Stimulated activated naive B cell treated with anti-CD40 and anti-IgM and Interleukin-4, amounts not matched to agents 10 μg/mL and 1 μg/mL and 100 μg/mL, for 72 hours (primary cell): Measurements from ENCODE around the gene COL5A1.
A peak's percentile ranks its signal among the peaks of the same experiment; 100 is the strongest.
"Not testable (repeated sequence)": the region's sequence is repeated elsewhere in the genome, so short reads cannot be mapped to it uniquely, and the experiment has no call there.

ENCODE experiments used
- ATAC-seq, 2 donors: fragments of 150-1000 bp; cut with Tn5 transposase; replicated peaks; 2 replicates each; pipeline ENCODE4 v1.10.0; 2021; ENCODE audit warnings: moderate library complexity in 1 of 2
- DNase-seq: peaks from one replicate; pipeline ENCODE4 v3.0.0; 2021
- H3K27ac Mint-ChIP-seq: one replicate; pipeline ENCODE4 v1.8.0; 2022; ENCODE audit warnings: mild to moderate bottlenecking, mixed read lengths
- H3K27me3 Mint-ChIP-seq, 2 donors: one replicate each; pipeline ENCODE4 v1.8.0; 2022; ENCODE audit warnings: mixed read lengths in 2 of 2
- H3K36me3 Mint-ChIP-seq, 2 donors: one replicate each; pipeline ENCODE4 v1.8.0; 2022; ENCODE audit warnings: mixed read lengths in 2 of 2, mild to moderate bottlenecking in 1 of 2
- H3K4me1 Mint-ChIP-seq, 2 donors: one replicate each; pipeline ENCODE4 v1.8.0; 2022; ENCODE audit warnings: mixed read lengths in 2 of 2, mild to moderate bottlenecking in 1 of 2
- H3K4me3 Mint-ChIP-seq, 2 donors: one replicate each; pipeline ENCODE4 v1.8.0; 2022; ENCODE audit warnings: mild to moderate bottlenecking in 2 of 2, mixed read lengths in 2 of 2, moderate library complexity in 1 of 2
- H3K9me3 Mint-ChIP-seq, 2 donors: one replicate each; pipeline ENCODE4 v1.8.0; 2022; ENCODE audit warnings: mixed read lengths in 2 of 2, mild to moderate bottlenecking in 1 of 2

The COL5A1 gene

DNA sequence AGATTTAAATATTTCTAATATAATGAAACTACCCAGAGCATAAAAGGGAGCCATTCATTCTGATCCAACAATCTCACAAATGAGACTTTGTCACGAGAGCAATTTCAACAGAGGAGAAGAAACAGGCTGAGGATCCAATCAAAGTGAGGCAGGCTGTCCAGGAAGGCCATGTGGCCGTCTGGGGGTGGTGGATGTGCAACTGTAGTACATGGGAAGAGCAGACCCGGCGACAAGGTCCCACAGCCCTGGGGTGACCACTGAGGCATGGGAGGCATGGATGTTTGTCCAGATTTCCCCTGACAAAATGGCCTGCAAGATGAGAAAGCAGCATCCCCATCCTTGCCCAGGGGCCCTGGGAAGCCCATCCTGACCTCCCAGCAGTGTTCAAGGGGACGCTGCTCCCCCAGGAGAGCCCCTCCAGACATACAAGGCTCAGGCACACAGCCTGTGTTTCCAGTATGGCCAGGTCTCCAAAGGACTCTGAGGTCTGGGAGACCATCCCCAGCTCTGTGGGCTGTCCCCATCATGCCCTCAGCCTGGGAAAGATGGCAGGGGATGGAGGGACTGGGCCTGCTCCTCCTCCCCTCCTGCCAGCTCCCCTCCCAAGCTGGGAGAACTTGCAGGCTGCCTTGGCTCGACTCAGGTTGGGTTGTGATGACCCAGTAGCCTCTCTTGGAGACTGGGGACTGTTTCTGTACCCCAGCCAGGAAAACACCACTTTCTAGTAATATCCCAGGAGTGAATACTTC, 211.5 kb downstream of the COL5A1 start:
- ATAC-seq: no peak
- Mint-ChIP-seq H3K27me3 (peaks cover 19 to 22% of the 10 kb centered on the region in 2 donors), H3K9me3 (peaks cover 4 to 8% of the 10 kb centered on the region in 2 donors), H3K4me3 (no peak overlapping the region), H3K4me1 (peaks cover 8 to 12% of the 10 kb centered on the region in 2 donors), H3K27ac (no peak overlapping the region), H3K36me3 (peaks cover 0 to 6% of the 10 kb centered on the region in 2 donors)
- DNase-seq: no peak

DNA sequence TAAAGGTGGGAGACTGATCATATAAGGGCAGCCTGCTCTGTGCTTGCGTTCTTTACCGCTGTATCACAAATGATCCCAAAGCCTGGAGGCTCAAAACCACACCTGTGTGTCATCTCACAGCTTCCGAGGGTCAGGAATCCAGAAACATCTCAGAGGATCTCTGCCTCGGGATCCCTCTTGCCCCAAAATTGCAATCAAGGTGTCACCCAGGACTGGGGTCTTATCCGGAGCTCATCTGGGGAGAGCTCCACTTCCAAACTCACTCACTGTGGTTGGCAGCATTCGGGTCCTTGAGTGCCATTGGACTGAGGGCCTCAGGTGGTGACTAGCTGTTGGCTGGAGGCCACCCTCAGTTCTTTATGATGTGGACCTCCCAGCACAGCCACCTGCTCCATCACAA, 212.3 kb downstream of the COL5A1 start:
- ATAC-seq (no peak), DNase-seq (no peak)
- Mint-ChIP-seq H3K9me3 (peaks cover 4 to 9% of the 10 kb centered on the region in 2 donors), H3K27me3 (peaks cover 19 to 22% of the 10 kb centered on the region in 2 donors), H3K36me3 (peaks cover 0 to 6% of the 10 kb centered on the region in 2 donors), H3K27ac (no peak overlapping the region), H3K4me3 (no peak overlapping the region), H3K4me1 (peaks cover 16 to 20% of the 10 kb centered on the region in 2 donors)

DNA sequence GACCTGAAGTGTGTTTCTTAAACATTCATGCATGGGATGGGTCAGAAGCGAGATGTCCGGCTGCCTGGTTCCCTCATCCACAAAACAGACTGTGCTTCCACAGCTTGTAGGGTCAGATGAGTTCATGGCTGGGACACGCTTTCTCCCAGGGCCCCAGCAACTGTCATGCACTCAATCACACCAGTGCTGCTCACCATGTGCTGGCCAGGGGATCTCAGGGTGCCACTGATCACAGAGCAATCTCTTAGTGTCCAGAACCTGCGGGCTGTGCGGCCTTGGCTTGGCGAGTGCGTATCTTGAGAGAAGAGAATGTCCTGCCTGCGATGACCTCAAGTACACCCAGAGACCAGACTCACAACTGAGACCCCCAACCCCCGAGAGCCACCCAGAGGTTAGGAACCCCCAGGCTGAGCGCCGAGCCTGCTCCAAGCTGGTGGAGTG, 213.0 kb downstream of the COL5A1 start:
- Mint-ChIP-seq H3K9me3 (peaks cover 4 to 11% of the 10 kb centered on the region in 2 donors), H3K4me3 (no peak overlapping the region), H3K36me3 (peaks cover 0 to 6% of the 10 kb centered on the region in 2 donors), H3K27me3 (peaks cover 19 to 22% of the 10 kb centered on the region in 2 donors), H3K27ac (no peak overlapping the region), H3K4me1 (peaks cover 17 to 21% of the 10 kb centered on the region in 2 donors)
- no peak for ATAC-seq
- DNase-seq: no peak

DNA sequence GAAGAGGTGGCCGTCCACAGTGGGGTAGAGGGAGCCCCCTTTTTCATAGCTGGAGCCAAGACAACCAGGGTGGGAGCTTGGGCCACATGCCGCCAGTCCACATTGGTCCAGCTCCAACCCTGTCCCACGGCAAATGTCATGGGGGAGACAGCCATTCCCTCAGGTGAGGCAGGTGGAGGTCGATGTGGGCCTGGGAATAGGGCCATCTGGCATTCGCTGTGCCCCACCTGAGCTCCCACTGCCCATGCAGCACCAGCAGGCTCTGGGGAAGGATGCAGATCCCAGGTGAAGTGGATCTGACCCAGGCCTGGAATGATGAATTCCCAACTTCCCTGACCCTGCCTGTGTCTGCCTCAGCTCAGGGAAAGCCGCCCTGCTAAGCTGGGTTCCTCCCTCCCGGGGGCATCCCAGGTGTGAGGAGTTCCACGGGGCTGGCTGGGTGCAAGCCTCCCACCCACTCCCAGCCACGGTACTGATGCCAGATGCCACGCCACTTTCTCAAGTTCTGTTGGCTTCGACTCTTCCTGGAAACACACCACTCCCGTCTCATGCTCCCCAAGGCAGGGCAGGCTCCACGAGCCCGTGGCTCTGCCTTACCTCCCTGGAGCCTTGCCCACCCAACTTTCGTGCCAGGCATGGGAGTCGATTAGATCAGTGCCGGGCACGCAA, 213.8 kb downstream of the COL5A1 start:
- Mint-ChIP-seq H3K27ac (no peak overlapping the region), H3K4me1 (peaks cover 17 to 21% of the 10 kb centered on the region in 2 donors), H3K4me3 (no peak overlapping the region), H3K27me3 (peaks cover 19 to 22% of the 10 kb centered on the region in 2 donors), H3K36me3 (peaks cover 3 to 6% of the 10 kb centered on the region in 2 donors), H3K9me3 (peaks cover 4 to 11% of the 10 kb centered on the region in 2 donors)
- ATAC-seq: no peak
- no peak for DNase-seq

- Mint-ChIP-seq H3K4me3 (no peak overlapping the region), H3K27me3 (peaks cover 23 to 28% of the 10 kb centered on the region in 2 donors), H3K4me1 (peaks cover 17 to 21% of the 10 kb centered on the region in 2 donors), H3K36me3 (peaks cover 4 to 10% of the 10 kb centered on the region in 2 donors), H3K27ac (no peak overlapping the region), H3K9me3 (peaks cover 7 to 11% of the 10 kb centered on the region in 2 donors)
- no peak for DNase-seq
- ATAC-seq: no peak
These were observed 214.3 kb downstream of the COL5A1 start for GRCh38 chr9:134855900-134856377.

DNA sequence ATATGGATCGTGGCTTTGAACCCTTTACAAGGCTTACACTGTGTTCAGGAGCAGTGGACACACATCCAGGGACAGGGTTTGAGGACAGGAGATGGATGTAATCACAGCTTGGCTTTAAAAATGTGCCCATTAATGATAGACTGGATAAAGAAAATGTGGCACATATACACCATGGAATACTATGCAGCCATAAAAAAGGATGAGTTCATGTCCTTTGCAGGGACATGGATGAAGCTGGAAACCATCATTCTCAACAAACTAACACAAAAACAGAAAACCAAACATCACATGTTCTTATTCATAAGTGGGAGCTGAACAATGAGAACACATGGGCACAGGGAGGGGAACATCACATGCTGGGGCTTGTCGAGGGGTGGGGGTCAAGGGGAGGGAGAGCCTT, 215.8 kb downstream of the COL5A1 start:
- Mint-ChIP-seq H3K36me3 (peaks cover 4 to 11% of the 10 kb centered on the region in 2 donors), H3K9me3 (peaks cover 9 to 17% of the 10 kb centered on the region in 2 donors), H3K4me1 (peaks cover 17 to 21% of the 10 kb centered on the region in 2 donors), H3K27me3 (peaks cover 29 to 34% of the 10 kb centered on the region in 2 donors), H3K27ac (peak overlapping the region; percentile 82)
- DNase-seq, ATAC-seq, H3K4me3 Mint-ChIP-seq: not testable (repeated sequence)

DNA sequence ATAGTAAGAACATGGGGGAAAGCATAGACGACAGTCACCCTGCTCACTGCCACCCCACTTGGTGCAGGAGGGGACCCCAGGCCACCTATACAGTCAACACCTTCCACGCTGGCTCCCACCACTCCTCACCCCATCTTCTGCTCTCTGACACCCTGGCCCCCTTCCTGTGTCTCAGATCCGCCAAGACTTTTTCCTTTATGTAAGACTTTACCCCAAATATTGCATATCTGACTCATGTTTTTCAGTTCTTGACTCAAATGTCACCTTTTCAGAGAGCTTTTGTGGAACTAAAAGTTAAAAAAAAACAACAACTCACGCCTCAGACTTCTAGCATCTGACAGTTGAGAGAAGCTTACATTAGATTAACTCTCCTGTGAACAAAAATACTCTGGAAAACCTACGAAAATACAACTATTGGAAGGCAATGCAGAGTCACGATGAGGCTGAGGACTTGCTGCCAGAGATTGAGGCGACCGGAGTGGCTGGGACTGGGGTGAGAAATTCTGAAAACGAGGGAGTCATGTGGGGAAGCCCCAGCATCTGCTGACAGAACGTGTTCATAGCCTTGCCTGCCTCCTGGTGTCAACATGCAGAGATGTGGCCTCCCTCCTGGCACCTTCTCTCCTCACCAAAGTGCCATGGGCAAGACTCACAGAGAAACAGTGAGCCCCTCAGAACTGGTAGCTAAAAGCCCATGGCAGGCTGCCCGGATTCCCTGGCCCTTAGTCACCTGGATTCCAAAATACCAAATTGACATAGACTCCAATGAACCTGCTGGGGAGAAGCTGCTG, 216.6 kb downstream of the COL5A1 start:
- Mint-ChIP-seq H3K36me3 (peaks cover 4 to 11% of the 10 kb centered on the region in 2 donors), H3K4me3 (peak overlapping the region; percentile 65 to 67), H3K27me3 (peaks cover 29 to 34% of the 10 kb centered on the region in 2 donors), H3K4me1 (peaks cover 17 to 21% of the 10 kb centered on the region in 2 donors), H3K27ac (peak overlapping the region; percentile 97), H3K9me3 (peaks cover 9 to 17% of the 10 kb centered on the region in 2 donors)
- peak; percentile 66 for DNase-seq
- ATAC-seq: peak; percentile 91 to 93

DNA sequence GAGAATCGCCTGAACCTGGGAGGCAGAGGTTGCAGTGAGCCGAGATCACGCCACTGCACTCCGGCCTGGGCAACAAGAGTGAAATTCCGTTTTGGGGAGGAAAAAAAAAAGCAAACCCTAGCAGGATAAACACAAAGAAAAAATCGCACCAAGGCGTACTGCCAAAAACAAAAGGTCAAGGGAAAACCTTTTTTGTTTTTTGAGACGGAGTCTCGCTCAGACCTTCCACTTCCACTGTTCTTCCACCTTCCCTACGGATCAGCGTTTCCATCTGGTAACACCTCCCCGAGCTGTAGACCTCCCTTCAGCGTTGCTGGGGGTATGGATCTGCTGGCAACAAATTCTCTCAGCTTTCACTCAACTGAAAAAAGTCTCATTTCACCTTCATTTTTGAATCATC, 218.9 kb downstream of the COL5A1 start:
- H3K27ac Mint-ChIP-seq: no peak overlapping the region

DNA sequence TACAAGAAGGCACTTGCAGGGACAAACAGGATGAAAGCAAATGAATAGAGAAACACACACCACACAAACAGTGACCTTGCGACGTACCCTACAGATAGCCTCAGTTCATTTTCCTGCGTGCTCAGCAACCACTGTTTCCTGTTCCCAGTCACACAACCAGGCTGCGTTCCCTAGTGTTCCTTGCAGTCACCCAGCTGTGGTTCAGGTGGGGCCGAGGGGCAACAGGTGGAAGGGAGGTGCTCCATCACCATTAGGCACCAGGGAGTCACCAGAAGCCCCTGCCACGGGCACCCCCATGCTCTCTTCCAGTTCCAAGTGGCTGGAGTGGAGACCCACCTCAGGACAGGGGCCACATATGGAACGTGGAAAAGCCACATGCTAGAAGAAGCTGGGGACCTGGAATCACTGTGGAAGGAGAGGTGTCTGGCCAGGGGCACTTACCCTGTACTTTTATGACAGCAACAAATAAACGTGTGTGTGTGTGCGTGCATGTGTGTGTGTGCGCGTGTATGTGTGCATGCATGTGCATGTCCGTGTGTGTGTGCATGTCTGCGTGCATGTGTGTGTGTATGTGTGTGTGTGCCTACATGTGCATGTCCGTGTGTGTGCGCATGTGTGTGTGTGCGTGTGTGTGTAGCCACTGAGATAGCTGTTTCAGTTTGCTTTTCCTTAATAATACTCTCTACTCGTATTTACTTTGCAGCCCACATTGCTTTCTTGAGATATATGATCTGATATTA, 220.2 kb downstream of the COL5A1 start:
- H3K27me3 Mint-ChIP-seq: peaks cover 19 to 20% of the 10 kb centered on the region in 2 donors
- peaks cover 4 to 11% of the 10 kb centered on the region in 2 donors for H3K36me3 Mint-ChIP-seq
- H3K27ac Mint-ChIP-seq: no peak overlapping the region
- peaks cover 9 to 17% of the 10 kb centered on the region in 2 donors for H3K9me3 Mint-ChIP-seq
- ATAC-seq (no peak), DNase-seq (no peak)
- no peak overlapping the region for H3K4me3 Mint-ChIP-seq
- peaks cover 17 to 19% of the 10 kb centered on the region in 2 donors for H3K4me1 Mint-ChIP-seq

More for the DNA sequence above, 218.9 kb downstream of the COL5A1 start:
- no peak for DNase-seq
- H3K4me1 Mint-ChIP-seq: peaks cover 17 to 21% of the 10 kb centered on the region in 2 donors
- no peak overlapping the region for H3K4me3 Mint-ChIP-seq
- H3K36me3 Mint-ChIP-seq: peaks cover 4 to 11% of the 10 kb centered on the region in 2 donors
- no peak for ATAC-seq
- H3K9me3 Mint-ChIP-seq: peaks cover 9 to 17% of the 10 kb centered on the region in 2 donors
- H3K27me3 Mint-ChIP-seq: peaks cover 23 to 24% of the 10 kb centered on the region in 2 donors

GRCh38 chr9:134863306-134863902, 221.8 kb downstream of the COL5A1 start:
- DNase-seq (no peak), ATAC-seq (no peak)
- Mint-ChIP-seq H3K27me3 (peaks cover 11 to 12% of the 10 kb centered on the region in 2 donors), H3K4me3 (no peak overlapping the region), H3K4me1 (peaks cover 6 to 10% of the 10 kb centered on the region in 2 donors), H3K9me3 (peaks cover 5 to 9% of the 10 kb centered on the region in 2 donors), H3K36me3 (peaks cover 4% of the 10 kb centered on the region in 2 donors), H3K27ac (no peak overlapping the region)

DNA sequence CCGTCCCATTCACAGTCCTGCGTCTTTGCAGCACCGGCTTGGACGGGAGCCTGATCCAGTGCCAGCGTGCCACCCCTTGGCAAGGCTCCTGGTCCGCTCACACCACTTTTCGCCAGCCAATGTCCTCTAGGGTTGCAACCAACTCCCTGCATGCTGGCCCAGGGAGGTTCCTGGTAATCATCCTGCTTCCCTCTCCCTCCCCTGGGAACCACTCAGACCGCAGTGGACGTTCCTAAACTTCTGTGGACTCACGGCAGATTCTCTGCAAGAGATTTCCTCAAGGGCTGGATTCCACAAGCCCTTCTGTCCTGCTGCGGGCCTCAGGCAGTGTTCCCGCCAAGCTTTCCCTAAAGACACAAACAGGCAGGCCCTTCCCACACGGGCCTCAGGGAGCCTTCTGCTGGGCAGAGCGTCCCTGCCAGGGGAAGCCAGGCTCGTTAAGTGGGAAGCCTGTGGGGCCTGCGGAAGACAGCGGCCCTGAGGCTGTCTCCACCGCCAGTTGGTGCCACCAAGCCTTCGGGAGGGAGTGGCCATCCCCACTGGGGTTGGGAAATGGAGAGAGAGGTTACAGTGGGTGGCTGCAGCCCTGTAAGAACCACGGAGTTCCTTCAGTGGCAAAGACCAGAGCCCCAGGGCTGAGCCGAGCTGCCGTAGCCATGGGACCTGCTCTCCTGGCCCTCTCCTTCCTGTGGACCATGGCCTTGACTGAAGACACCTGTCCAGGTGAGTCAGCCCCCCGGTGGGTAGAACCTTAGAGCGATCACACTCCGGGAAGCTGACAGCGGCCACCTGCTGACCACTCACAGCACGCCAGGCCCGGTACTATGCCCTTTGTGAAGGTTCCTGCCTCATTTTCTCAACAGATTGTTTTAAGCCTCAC, 222.6 kb downstream of the COL5A1 start:
- H3K27me3 Mint-ChIP-seq: peaks cover 11 to 13% of the 10 kb centered on the region in 2 donors
- no peak for ATAC-seq
- peaks cover 7 to 9% of the 10 kb centered on the region in 2 donors for H3K36me3 Mint-ChIP-seq
- H3K9me3 Mint-ChIP-seq: peaks cover 6 to 9% of the 10 kb centered on the region in 2 donors
- no peak for DNase-seq
- peaks cover 8 to 11% of the 10 kb centered on the region in 2 donors for H3K4me1 Mint-ChIP-seq
- no peak overlapping the region for H3K4me3 Mint-ChIP-seq
- no peak overlapping the region for H3K27ac Mint-ChIP-seq

- Mint-ChIP-seq H3K4me1 (peaks cover 14 to 15% of the 10 kb centered on the region in 2 donors), H3K4me3 (no peak overlapping the region), H3K27ac (no peak overlapping the region), H3K27me3 (peaks cover 11 to 19% of the 10 kb centered on the region in 2 donors), H3K36me3 (peaks cover 6 to 9% of the 10 kb centered on the region in 2 donors), H3K9me3 (peaks cover 6 to 9% of the 10 kb centered on the region in 2 donors)
- no peak for ATAC-seq
- no peak for DNase-seq
These were observed 223.2 kb downstream of the COL5A1 start for GRCh38 chr9:134864821-134865190.
